Astrocyte (in vitro differentiated cells and primary cell): ENCODE results near the gene INTS13. TPM values are rescaled to one million over a fixed set of nuclear protein-coding genes. Genes with fewer than 3 reads are reported as not detected.
A peak's percentile ranks its signal among the peaks of the same experiment; 100 is the strongest.

Experiments used
- DNase-seq: peaks from one replicate; pipeline ENCODE4 v3.0.0-alpha.2; 2010; ENCODE audit warnings: low read depth
- FAIRE-seq: peaks from 2 replicates; lab custom pipeline; 2011; peaks lifted over from hg19 to GRCh38; lab: Jason Lieb, UNC
- H2AFZ ChIP-seq: 2 replicates; pipeline ENCODE4 v1.6.0; 2012; ENCODE audit warnings: low read depth, low read length, inconsistent platforms
- H3K27ac ChIP-seq: 2 replicates; pipeline ENCODE4 v1.5.1; 2011; ENCODE audit warnings: low read depth, low read length, inconsistent platforms
- H3K27me3 ChIP-seq: 2 replicates; pipeline ENCODE4 v1.6.0; 2011; ENCODE audit warnings: low read length, inconsistent platforms; ENCODE audit not compliant: insufficient read depth
- H3K36me3 ChIP-seq: 2 replicates; pipeline ENCODE4 v1.5.1; 2011; ENCODE audit warnings: low read length, inconsistent platforms; ENCODE audit not compliant: insufficient read depth
- H3K4me1 ChIP-seq: 2 replicates; pipeline ENCODE4 v1.5.1; 2011; ENCODE audit warnings: low read length, inconsistent platforms; ENCODE audit not compliant: insufficient read depth
- H3K4me2 ChIP-seq: 2 replicates; pipeline ENCODE4 v1.6.0; 2012; ENCODE audit warnings: low read length, inconsistent platforms
- H3K4me3 ChIP-seq: 2 replicates; pipeline ENCODE4 v1.5.1; 2011; ENCODE audit warnings: low read depth, mild to moderate bottlenecking, low read length, inconsistent platforms; ENCODE audit not compliant: insufficient read depth
- H3K79me2 ChIP-seq: 2 replicates; pipeline ENCODE4 v1.6.0; 2012; ENCODE audit warnings: mild to moderate bottlenecking, low read length, inconsistent platforms; ENCODE audit not compliant: insufficient read depth
- H3K9ac ChIP-seq: 2 replicates; pipeline ENCODE4 v1.6.0; 2012; ENCODE audit warnings: mild to moderate bottlenecking, low read length, inconsistent platforms
- H3K9me3 ChIP-seq: 2 replicates; pipeline ENCODE4 v1.5.1; 2012; ENCODE audit warnings: low read depth, mild to moderate bottlenecking, low read length, inconsistent platforms; ENCODE audit not compliant: insufficient read depth
- H4K20me1 ChIP-seq: 2 replicates; pipeline ENCODE4 v1.6.0; 2012; ENCODE audit warnings: low read length, inconsistent platforms; ENCODE audit not compliant: insufficient read depth
- H3K27ac Mint-ChIP-seq: one replicate; pipeline ENCODE4 v1.8.0; 2021; ENCODE audit warnings: mild to moderate bottlenecking, mixed read lengths; ENCODE audit not compliant: unreplicated experiment
- H3K27me3 Mint-ChIP-seq: one replicate; pipeline ENCODE4 v1.8.0; 2021; ENCODE audit warnings: low read depth, mixed read lengths; ENCODE audit not compliant: unreplicated experiment
- H3K36me3 Mint-ChIP-seq: one replicate; pipeline ENCODE4 v1.8.0; 2021; ENCODE audit warnings: low read depth, mixed read lengths; ENCODE audit not compliant: unreplicated experiment
- H3K4me1 Mint-ChIP-seq: one replicate; pipeline ENCODE4 v1.8.0; 2021; ENCODE audit warnings: low read depth, mixed read lengths; ENCODE audit not compliant: unreplicated experiment
- H3K4me3 Mint-ChIP-seq: one replicate; pipeline ENCODE4 v1.8.0; 2021; ENCODE audit warnings: mild to moderate bottlenecking, moderate library complexity, mixed read lengths; ENCODE audit not compliant: unreplicated experiment
- H3K9me3 Mint-ChIP-seq: one replicate; pipeline ENCODE4 v1.8.0; 2021; ENCODE audit warnings: mild to moderate bottlenecking, mixed read lengths; ENCODE audit not compliant: unreplicated experiment
- CTCF ChIP-seq: IDR thresholded peaks from 2 replicates; pipeline ENCODE4 v1.5.1; 2011; ENCODE audit warnings: low read depth, mild to moderate bottlenecking, inconsistent platforms, low read length, moderate library complexity; ENCODE audit not compliant: insufficient read depth
- EZH2 ChIP-seq: IDR thresholded peaks from 2 replicates; pipeline ENCODE4 v1.6.1; 2012; ENCODE audit warnings: mild to moderate bottlenecking, low read length, inconsistent platforms; ENCODE audit not compliant: insufficient read depth
- total RNA-seq: library from RNA; stranded (reverse); gene quantifications from 2 replicates; pipeline ENCODE4 v1.2.1, GENCODE V29; 2021

The INTS13 gene
- total RNA-seq, 1 donor from 2014 or later, result 33.7 TPM

- Mint-ChIP-seq H3K36me3 (peaks cover 6% of the 10 kb centered on the region), H3K9me3 (no peaks in the 10 kb centered on the region), H3K4me1 (peaks cover 18% of the 10 kb centered on the region), H3K4me3 (peak overlapping the region; percentile 70), H3K27me3 (no peaks in the 10 kb centered on the region), H3K27ac (peak overlapping the region; percentile 42)
- Histone ChIP-seq H3K9me3 (no peaks in the 10 kb centered on the region), H3K4me3 (no peak overlapping the region), H3K9ac (peak overlapping the region; percentile 10), H3K4me2 (peak overlapping the region; percentile 90), H2AFZ (no peak overlapping the region), H4K20me1 (peaks cover 54% of the 10 kb centered on the region), H3K79me2 (peaks cover 94% of the 10 kb centered on the region), H3K27me3 (no peaks in the 10 kb centered on the region), H3K27ac (peak overlapping the region; percentile 13), H3K36me3 (no peaks in the 10 kb centered on the region), H3K4me1 (peaks cover 21% of the 10 kb centered on the region)
- no peak for DNase-seq
- FAIRE-seq, result no peak
- TF ChIP-seq CTCF, result no peak
- TF ChIP-seq EZH2, result no peak
Observed at GRCh38 chr12:26941215-26941594, 3.4 kb upstream of the INTS13 start.

DNA sequence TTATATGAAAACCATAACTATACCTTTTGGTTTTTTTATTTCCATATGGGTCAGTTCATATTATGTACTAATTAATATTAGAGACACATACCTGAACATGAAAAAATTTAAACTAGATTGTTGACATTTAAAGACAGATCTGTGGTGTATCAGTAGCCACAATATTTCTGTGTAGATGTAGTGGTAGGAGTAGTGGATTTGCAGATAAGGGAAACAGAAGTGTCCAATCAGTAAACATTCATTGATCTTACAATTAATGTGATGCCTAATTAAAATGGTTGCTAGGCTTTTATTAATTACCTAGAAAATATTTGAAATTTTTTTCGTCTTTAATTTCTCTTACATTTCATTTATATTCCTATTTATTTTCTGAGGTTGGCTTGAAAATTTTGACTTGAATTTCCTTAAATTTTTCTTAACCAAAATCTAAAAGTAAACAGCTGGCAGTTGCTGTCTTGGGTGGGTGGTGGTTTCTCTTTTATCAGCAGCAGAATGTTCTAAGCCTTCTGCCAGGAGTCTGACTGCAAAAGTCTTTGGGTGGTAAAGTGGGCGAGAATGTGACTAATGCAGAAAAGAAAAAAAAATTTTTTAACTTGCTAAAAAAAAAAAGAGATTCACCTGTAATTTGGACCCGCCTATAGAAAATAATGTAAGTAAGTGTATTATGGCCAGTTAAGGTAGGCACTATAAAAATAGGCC, 2.9 kb upstream of the INTS13 start:
- H2AFZ ChIP-seq, result no peak overlapping the region
- H4K20me1 ChIP-seq, result peaks cover 54% of the 10 kb centered on the region
- peak overlapping the region; percentile 70 for H3K4me3 Mint-ChIP-seq
- peaks cover 26% of the 10 kb centered on the region for H3K4me1 ChIP-seq
- H3K9ac ChIP-seq, result peak overlapping the region; percentile 10
- no peaks in the 10 kb centered on the region for H3K9me3 Mint-ChIP-seq
- no peaks in the 10 kb centered on the region for H3K36me3 ChIP-seq
- no peak for FAIRE-seq
- no peaks in the 10 kb centered on the region for H3K27me3 ChIP-seq
- H3K9me3 ChIP-seq, result no peaks in the 10 kb centered on the region
- H3K27ac ChIP-seq, result peak overlapping the region; percentile 13
- H3K36me3 Mint-ChIP-seq, result peaks cover 3% of the 10 kb centered on the region
- no peak overlapping the region for H3K27ac Mint-ChIP-seq
- peak; percentile 32 for DNase-seq
- H3K4me2 ChIP-seq, result peak overlapping the region; percentile 90
- TF ChIP-seq CTCF, result no peak
- TF ChIP-seq EZH2, result no peak
- peaks cover 21% of the 10 kb centered on the region for H3K4me1 Mint-ChIP-seq
- no peak overlapping the region for H3K4me3 ChIP-seq
- H3K79me2 ChIP-seq, result peaks cover 94% of the 10 kb centered on the region
- H3K27me3 Mint-ChIP-seq, result no peaks in the 10 kb centered on the region

DNA sequence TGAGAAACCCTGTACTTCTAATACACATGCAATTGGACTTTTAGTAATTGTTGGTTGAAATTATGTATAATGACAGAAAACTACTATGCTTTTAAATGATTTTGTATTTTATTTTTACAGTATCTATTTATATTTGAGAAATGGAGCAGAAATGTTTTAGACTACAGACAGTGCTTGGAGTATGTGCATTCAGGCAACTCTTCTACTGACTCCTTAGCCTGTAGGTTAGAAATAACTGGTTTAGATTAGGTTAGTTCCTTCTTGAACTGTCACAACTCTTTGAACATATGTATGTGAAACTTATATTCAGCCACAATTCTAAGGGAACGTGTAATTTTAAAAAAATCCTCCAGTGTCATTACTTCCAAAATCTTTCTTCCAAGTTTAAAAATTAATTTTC, 2.2 kb upstream of the INTS13 start:
- peak overlapping the region; percentile 99 for H3K4me3 Mint-ChIP-seq
- TF ChIP-seq EZH2, result no peak
- no peak for TF ChIP-seq CTCF
- H3K27me3 Mint-ChIP-seq, result no peaks in the 10 kb centered on the region
- Histone ChIP-seq H3K9ac (peak overlapping the region; percentile 97), H3K4me2 (peak overlapping the region; percentile 90), H3K27ac (no peak overlapping the region), H2AFZ (no peak overlapping the region), H3K36me3 (no peaks in the 10 kb centered on the region), H3K79me2 (peaks cover 94% of the 10 kb centered on the region), H3K9me3 (no peaks in the 10 kb centered on the region), H3K27me3 (no peaks in the 10 kb centered on the region), H4K20me1 (peaks cover 61% of the 10 kb centered on the region), H3K4me1 (peaks cover 26% of the 10 kb centered on the region), H3K4me3 (peak overlapping the region; percentile 97)
- H3K9me3 Mint-ChIP-seq, result no peaks in the 10 kb centered on the region
- FAIRE-seq, result no peak
- no peak overlapping the region for H3K27ac Mint-ChIP-seq
- peaks cover 21% of the 10 kb centered on the region for H3K4me1 Mint-ChIP-seq
- DNase-seq, result no peak
- H3K36me3 Mint-ChIP-seq, result peaks cover 3% of the 10 kb centered on the region
